K562 (cell line): ENCODE results near the gene RGS8. TPM values are rescaled to one million over a fixed set of nuclear protein-coding genes. Genes with fewer than 3 reads are reported as not detected.

Source experiments
- ATAC-seq: fragments of 200-7000 bp; cut with Tn5 transposase; 3 replicates; pipeline ENCODE4 v1.9.1; 2020; ENCODE audit warnings: moderate library complexity
- BruUV-seq: library from RNA; stranded (reverse); fragments of 400-500 nt; replicated peaks from 2 replicates; lab custom pipeline; 2021; lab: Mats Ljungman, UMichigan
- CTCF ChIA-PET: fragments of 300-600 bp; formaldehyde crosslinking; extraction: SDS; loops from one replicate; lab custom pipeline; 2021; ENCODE audit warnings: low intra/inter-chr PET ratio; lab: Yijun Ruan, JAX
- POLR2A ChIA-PET: fragments of 300-600, 350-650 bp; sonication (Branson Sonifier 250); formaldehyde crosslinking; extraction: SDS; loops from one replicate; lab custom pipeline; 2021; ENCODE audit warnings: antibody characterized with exemption, inconsistent platforms; lab: Yijun Ruan, JAX
- DNase-seq, 4 experiments: peaks; one replicate each; pipeline versions ENCODE4 v3.0.0 to v3.0.0-alpha.2; 2011 to 2018; ENCODE audit warnings: low spot score in 3 of 4, mixed read lengths in 3 of 4; ENCODE audit errors: extremely low read depth in 1 of 4
- FAIRE-seq: peaks from 2 replicates; lab custom pipeline; 2011; peaks lifted over from hg19 to GRCh38; lab: Jason Lieb, UNC
- H2AFZ ChIP-seq: 2 replicates; pipeline ENCODE4 v1.6.0; 2011; ENCODE audit warnings: low read depth, low read length, control low read depth, inconsistent platforms
- H3K27ac ChIP-seq: fragments of 200-600 bp; 3 replicates; pipeline ENCODE4 v1.8.0; 2011; ENCODE audit warnings: low read depth, mild to moderate bottlenecking, control low read depth, inconsistent platforms, low read length, moderate library complexity, mixed read lengths; ENCODE audit errors: extremely low read depth
- H3K27me3 ChIP-seq, 2 experiments: fragments of 300-600 bp in 1 of 2; 2 replicates in 1 of 2; 3 replicates in 1 of 2; pipeline versions ENCODE4 v1.6.0 to v1.8.0; 2011; ENCODE audit warnings: inconsistent platforms in 2 of 2, low read length in 2 of 2, mild to moderate bottlenecking in 1 of 2, mixed read lengths in 1 of 2, moderate library complexity in 1 of 2; ENCODE audit not compliant: control insufficient read depth in 2 of 2, insufficient read depth in 2 of 2
- H3K36me3 ChIP-seq: fragments of 300-600 bp; 3 replicates; pipeline ENCODE4 v1.8.0; 2011; ENCODE audit warnings: mild to moderate bottlenecking, low read length, inconsistent platforms; ENCODE audit not compliant: control insufficient read depth, insufficient read depth
- H3K4me1 ChIP-seq, 2 experiments: fragments of 200-600 bp in 1 of 2; replicated peaks in 1 of 2; 2 replicates in 1 of 2; 3 replicates in 1 of 2; pipeline versions ENCODE4 v1.5.1 to v1.8.0; 2011; ENCODE audit warnings: inconsistent platforms in 2 of 2, low read length in 2 of 2, mild to moderate bottlenecking in 1 of 2, mixed read lengths in 1 of 2, moderate library complexity in 1 of 2; ENCODE audit not compliant: control insufficient read depth in 2 of 2, insufficient read depth in 2 of 2
- H3K4me2 ChIP-seq: 2 replicates; pipeline ENCODE4 v1.6.1; 2011; ENCODE audit warnings: low read length, control low read depth, inconsistent platforms, mixed read lengths; ENCODE audit not compliant: insufficient read depth
- H3K4me3 ChIP-seq: fragments of 200-600 bp; sonication (generic), shearing (Covaris generic); 2 replicates; pipeline ENCODE4 v1.5.1; 2016; ENCODE audit warnings: control low read depth, inconsistent platforms
- H3K79me2 ChIP-seq: fragments of 200-600 bp; 3 replicates; pipeline ENCODE4 v1.8.0; 2011; ENCODE audit warnings: low read length, inconsistent platforms; ENCODE audit not compliant: control insufficient read depth, insufficient read depth
- H3K9ac ChIP-seq, 2 experiments: 2 replicates each; pipeline versions ENCODE4 v1.6.0 to v1.6.1; 2011; ENCODE audit warnings: low read depth in 2 of 2, low read length in 2 of 2, control low read depth in 1 of 2, inconsistent platforms in 1 of 2, mild to moderate bottlenecking in 1 of 2, mixed read lengths in 1 of 2; ENCODE audit not compliant: insufficient read depth in 1 of 2
- H3K9me1 ChIP-seq: one replicate; pipeline ENCODE4 v1.6.0; 2011; ENCODE audit warnings: inconsistent platforms, mild to moderate bottlenecking, low read length, moderate library complexity; ENCODE audit not compliant: control insufficient read depth, insufficient read depth
- H3K9me3 ChIP-seq: replicated peaks from 2 replicates; pipeline ENCODE4 v1.5.1; 2011; ENCODE audit warnings: low read depth, low read length, inconsistent platforms; ENCODE audit not compliant: control insufficient read depth, insufficient read depth
- H4K20me1 ChIP-seq: replicated peaks from 2 replicates; pipeline ENCODE4 v1.6.1; 2011; ENCODE audit warnings: low read length, inconsistent platforms, mixed read lengths; ENCODE audit not compliant: control insufficient read depth, insufficient read depth
- ATF3 ChIP-seq, 2 experiments: fragments of 450-650 bp in 1 of 2; sonication (generic) in 1 of 2; formaldehyde crosslinking in 1 of 2; IDR thresholded peaks in 1 of 2; conservative IDR thresholded peaks in 1 of 2; 2 replicates each; pipeline versions ENCODE4 v1.6.1 to v1.8.1; 2016 to 2023; ENCODE audit warnings: mild to moderate bottlenecking in 2 of 2, moderate library complexity in 2 of 2, inconsistent platforms in 1 of 2, missing genetic modification reagents in 1 of 2
- ATF7 ChIP-seq: fragments of 450-650 bp; IDR thresholded peaks from 2 replicates; pipeline ENCODE4 v1.7.1; 2014; ENCODE audit warnings: mild to moderate bottlenecking, moderate library complexity
- CEBPG ChIP-seq, 3 experiments: fragments of 200-800 bp in 1 of 3; sonication (Bioruptor generic) in 1 of 3; sonication (generic) in 1 of 3; formaldehyde crosslinking in 1 of 3; IDR thresholded peaks in 2 of 3; conservative IDR thresholded peaks in 1 of 3; 2 replicates each; pipeline versions ENCODE4 v1.6.1 to v1.8.0; 2016 to 2022; ENCODE audit warnings: missing compliant biosample characterization in 2 of 3, missing genetic modification characterization in 2 of 3, mild to moderate bottlenecking in 1 of 3, missing genetic modification reagents in 1 of 3
- GTF2F1 ChIP-seq: IDR thresholded peaks from 2 replicates; pipeline ENCODE4 v1.6.1; 2011; ENCODE audit warnings: low read depth, low read length, improper control_type of control experiment
- WGBS: fragments of 100-300 bp; shearing (Covaris generic); methylation state at CpG from one replicate; pipeline ENCODE4 v1.1.6; 2016; ENCODE audit warnings: low coverage, mixed read lengths; ENCODE audit not compliant: insufficient coverage; ENCODE audit errors: missing lambda C conversion rate; 5-methylcytosine and 5-hydroxymethylcytosine counted together
- in situ Hi-C: fragments of 300-500 bp; cut with MboI; formaldehyde crosslinking; loops from 4 replicates; pipeline ENCODE4 v1.15.0; 2018; ENCODE audit warnings: inconsistent platforms, mixed read lengths
- intact Hi-C: fragments of 100-400 bp; cut with micrococcal nuclease; formaldehyde crosslinking; loops from 2 replicates; pipeline ENCODE4 v1.14.2; 2022
- polyA plus RNA-seq, 8 experiments: library from polyadenylated mRNA; depleted of rRNA in 4 of 8; stranded (reverse) in 5 of 8; unstranded in 3 of 8; fragments of >200 nt; fragmentation: Nextera tagmentation in 2 of 8; fragmentation: Illumina TruSeq in 1 of 8; extraction: Ambion mirVana in 2 of 8; extraction: Trizol in 1 of 8; gene quantifications; 2 replicates each; pipeline versions ENCODE4 v1.2.1 to v1.2.3, GENCODE V29; 2011 to 2014; ENCODE audit warnings: inconsistent platforms in 1 of 8, missing spikeins in 1 of 8
- total RNA-seq, 7 experiments: library from RNA; depleted of rRNA in 6 of 7; stranded (reverse); fragments of >200 nt in 6 of 7; fragmentation: Illumina TruSeq in 2 of 7; extraction: Trizol in 2 of 7; gene quantifications; 2 replicates each; pipeline versions ENCODE4 v1.2.1 to v1.2.3, GENCODE V29; 2011 to 2021; ENCODE audit warnings: low replicate concordance in 1 of 7

Gene RGS8
- total and polyA plus RNA-seq, 9 of the 15 experiments (the other 6 are each of a cell fraction or from before 2014, with no cell fraction given) = not detected

- Histone ChIP-seq H3K79me2 (no peaks in the 10 kb centered on the region), H3K4me3 (no peak overlapping the region), H3K9me1 (no peaks in the 10 kb centered on the region), H3K9me3 (no peaks in the 10 kb centered on the region), H4K20me1 (no peaks in the 10 kb centered on the region), H3K27me3 (peaks cover 7 to 8% of the 10 kb centered on the region in 2 experiments; a peak in 4 of 5 replicates), H3K9ac (no peak overlapping the region), H2AFZ (no peak overlapping the region), H3K4me2 (no peak overlapping the region), H3K4me1 (no peaks in the 10 kb centered on the region), H3K27ac (no peak overlapping the region), H3K36me3 (no peaks in the 10 kb centered on the region)
- ChIA-PET CTCF (no interaction called here), POLR2A (interaction anchor here (0.6 to 1.5 kb wide), 3 partner anchors 9 to 369 kb away, joined by 3 to 5 read pairs (median 3); no protein-coding TSS in a partner anchor)
- intact Hi-C loops (no loop called here), in situ Hi-C loops (no loop called here)
- WGBS = 0% methylated on average over 4 of the region's 4 CpGs
- TF ChIP-seq ATF7 (0 out of 2 replicates have a peak, but pooled peaks have one; percentile 25), CEBPG (CRISPR knock-in tag; IDR thresholded peaks at IDR 0.05) (no peak), CEBPG (tag; conservative IDR thresholded peaks at IDR 0.05 in 1 of 2, IDR thresholded peaks at IDR 0.05 in 1 of 2) (peak in 1 of 2 experiments; percentile 44; a peak in 1 of 4 replicates), ATF3 (IDR thresholded peaks at IDR 0.05) (peak; percentile 33; the same call in 1 of the 2 replicates), ATF3 (CRISPR knock-in tag; conservative IDR thresholded peaks at IDR 0.05) (no peak), GTF2F1 (no peak)
- no peak for FAIRE-seq
- DNase-seq = no peak
- BruUV-seq = no TSS peak
- no peak for ATAC-seq
These were observed 32.6 kb upstream of the RGS8 start for GRCh38 chr1:182716740-182717720.
